ENCODE data around the gene PRLH. TPM values are rescaled to one million over a fixed set of nuclear protein-coding genes. Genes with fewer than 3 reads are reported as not detected.

PRLH gene
- total and polyA plus RNA-seq, 2 of the 13 experiments (the other 11 are each of a cell fraction or from before 2014, with no cell fraction given), result not detected

- peak; percentile 55 for TF ChIP-seq ZNF883 (CRISPR knock-in tag; IDR thresholded peaks at IDR 0.05; ENCODE audit: not compliant biosample characterization)
- peak; percentile 50; the same call in 1 of the 2 replicates for TF ChIP-seq ZNF33B (CRISPR knock-in tag; IDR thresholded peaks at IDR 0.05)
- TF ChIP-seq TRIM24 (CRISPR knock-in tag; IDR thresholded peaks at IDR 0.05), result no peak
- no peak for TF ChIP-seq PHF8 (CRISPR knock-in tag; IDR thresholded peaks at IDR 0.05)
- TF ChIP-seq ZFX (CRISPR knock-in tag; IDR thresholded peaks at IDR 0.05; ENCODE audit: low read depth), result peak; percentile 35
- TF ChIP-seq ZNF180 (CRISPR knock-in tag; IDR thresholded peaks at IDR 0.05; ENCODE audit: borderline replicate concordance, low read depth), result no peak
- no peak for TF ChIP-seq BRF2 (CRISPR knock-in tag; IDR thresholded peaks at IDR 0.05)
- TF ChIP-seq THRA (CRISPR knock-in tag; IDR thresholded peaks at IDR 0.05; ENCODE audit: borderline replicate concordance), result peak; percentile 97
- TF ChIP-seq CTCF (CRISPR knock-in tag; IDR thresholded peaks at IDR 0.05), result peak; percentile 82
- no peak for TF ChIP-seq DDIT3 (CRISPR knock-in tag; IDR thresholded peaks at IDR 0.05)
- TF ChIP-seq, protein P1, sequence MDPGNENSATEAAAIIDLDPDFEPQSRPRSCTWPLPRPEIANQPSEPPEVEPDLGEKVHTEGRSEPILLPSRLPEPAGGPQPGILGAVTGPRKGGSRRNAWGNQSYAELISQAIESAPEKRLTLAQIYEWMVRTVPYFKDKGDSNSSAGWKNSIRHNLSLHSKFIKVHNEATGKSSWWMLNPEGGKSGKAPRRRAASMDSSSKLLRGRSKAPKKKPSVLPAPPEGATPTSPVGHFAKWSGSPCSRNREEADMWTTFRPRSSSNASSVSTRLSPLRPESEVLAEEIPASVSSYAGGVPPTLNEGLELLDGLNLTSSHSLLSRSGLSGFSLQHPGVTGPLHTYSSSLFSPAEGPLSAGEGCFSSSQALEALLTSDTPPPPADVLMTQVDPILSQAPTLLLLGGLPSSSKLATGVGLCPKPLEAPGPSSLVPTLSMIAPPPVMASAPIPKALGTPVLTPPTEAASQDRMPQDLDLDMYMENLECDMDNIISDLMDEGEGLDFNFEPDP (CRISPR knock-in tag; conservative IDR thresholded peaks at IDR 0.05), result no peak
- TF ChIP-seq ZNF124 (CRISPR knock-in tag; IDR thresholded peaks at IDR 0.05), result 0 out of 2 replicates have a peak, but pooled peaks have one; percentile 32
- 0 out of 2 replicates have a peak, but pooled peaks have one; percentile 13 for TF ChIP-seq ZNF740 (CRISPR knock-in tag; IDR thresholded peaks at IDR 0.05)
- TF ChIP-seq MEF2D (CRISPR knock-in tag; IDR thresholded peaks at IDR 0.05), result peak; percentile 58; the same call in 1 of the 2 replicates
- no peak for TF ChIP-seq NONO (IDR thresholded peaks at IDR 0.05)
- TF ChIP-seq NONO (CRISPR knock-in tag; conservative IDR thresholded peaks at IDR 0.05), result peak; percentile 77; the same call in 1 of the 2 replicates
- TF ChIP-seq, protein P2, sequence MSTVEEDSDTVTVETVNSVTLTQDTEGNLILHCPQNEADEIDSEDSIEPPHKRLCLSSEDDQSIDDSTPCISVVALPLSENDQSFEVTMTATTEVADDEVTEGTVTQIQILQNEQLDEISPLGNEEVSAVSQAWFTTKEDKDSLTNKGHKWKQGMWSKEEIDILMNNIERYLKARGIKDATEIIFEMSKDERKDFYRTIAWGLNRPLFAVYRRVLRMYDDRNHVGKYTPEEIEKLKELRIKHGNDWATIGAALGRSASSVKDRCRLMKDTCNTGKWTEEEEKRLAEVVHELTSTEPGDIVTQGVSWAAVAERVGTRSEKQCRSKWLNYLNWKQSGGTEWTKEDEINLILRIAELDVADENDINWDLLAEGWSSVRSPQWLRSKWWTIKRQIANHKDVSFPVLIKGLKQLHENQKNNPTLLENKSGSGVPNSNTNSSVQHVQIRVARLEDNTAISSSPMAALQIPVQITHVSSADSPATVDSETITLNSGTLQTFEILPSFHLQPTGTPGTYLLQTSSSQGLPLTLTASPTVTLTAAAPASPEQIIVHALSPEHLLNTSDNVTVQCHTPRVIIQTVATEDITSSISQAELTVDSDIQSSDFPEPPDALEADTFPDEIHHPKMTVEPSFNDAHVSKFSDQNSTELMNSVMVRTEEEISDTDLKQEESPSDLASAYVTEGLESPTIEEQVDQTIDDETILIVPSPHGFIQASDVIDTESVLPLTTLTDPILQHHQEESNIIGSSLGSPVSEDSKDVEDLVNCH (CRISPR knock-in tag; IDR thresholded peaks at IDR 0.05), result no peak
- TF ChIP-seq ETV5 (CRISPR knock-in tag; IDR thresholded peaks at IDR 0.05; ENCODE audit: borderline replicate concordance), result 0 out of 2 replicates have a peak, but pooled peaks have one; percentile 23
Observed at GRCh38 chr2:237581751-237582746, 15.7 kb downstream of the PRLH start (continued).
